Measurements from ENCODE around the gene TSACC. TPM values are rescaled to one million over a fixed set of nuclear protein-coding genes. Genes with fewer than 3 reads are reported as not detected.

The TSACC gene
- total and polyA plus RNA-seq, 9 of the 15 experiments (the other 6 are each of a cell fraction or from before 2014, with no cell fraction given), result 0.45 to 7.4 (median 2.6) TPM

- peak; percentile 93 for TF ChIP-seq REST (IDR thresholded peaks at IDR 0.05; ENCODE audit: borderline replicate concordance)
- TF ChIP-seq REST (CRISPR knock-in tag; IDR thresholded peaks at IDR 0.05; ENCODE audit: low read depth), result no peak
- 0 out of 2 replicates have a peak, but pooled peaks have one; percentile 44 for TF ChIP-seq XRCC5 (IDR thresholded peaks at IDR 0.05; ENCODE audit: low read depth, low read length)
- TF ChIP-seq STAT6 (CRISPR knock-in tag; IDR thresholded peaks at IDR 0.05), result no peak
- no peak for TF ChIP-seq EWSR1 (IDR thresholded peaks at IDR 0.05; ENCODE audit: borderline replicate concordance, low read depth, partially characterized antibody)
- no peak for TF ChIP-seq NR2F6 (CRISPR knock-in tag; IDR thresholded peaks at IDR 0.05)
- peak; percentile 47; the same call in 1 of the 2 replicates for TF ChIP-seq VEZF1 (CRISPR knock-in tag; IDR thresholded peaks at IDR 0.05)
- TF ChIP-seq MAZ (CRISPR knock-in tag; conservative IDR thresholded peaks at IDR 0.05 in 1 of 2, IDR thresholded peaks at IDR 0.05 in 1 of 2), result 0 out of 4 replicates have a peak, but pooled peaks have one; percentile 25 to 29
- TF ChIP-seq ZNF707 (CRISPR knock-in tag; conservative IDR thresholded peaks at IDR 0.05), result no peak
- TF ChIP-seq NFRKB (IDR thresholded peaks at IDR 0.05; ENCODE audit: low read depth), result no peak
- no peak for TF ChIP-seq PCBP2 (IDR thresholded peaks at IDR 0.05; ENCODE audit: low read depth, low read length, poor library complexity, severe bottlenecking)
- TF ChIP-seq PHF8 (IDR thresholded peaks at IDR 0.05; ENCODE audit: borderline replicate concordance, low read length), result no peak
- no peak for TF ChIP-seq JUND (IDR thresholded peaks at IDR 0.05; ENCODE audit: borderline replicate concordance, low read depth, low read length)
- TF ChIP-seq JUND (tag; IDR thresholded peaks at IDR 0.05; ENCODE audit: borderline replicate concordance, low read depth, low read length), result no peak
- peak; percentile 96 to 99 for TF ChIP-seq RAD21 (CRISPR knock-in tag; conservative IDR thresholded peaks at IDR 0.05 in 1 of 2, IDR thresholded peaks at IDR 0.05 in 1 of 2)
Observed at GRCh38 chr1:156385534-156386031, 47.3 kb downstream of the TSACC start (continued).

All from K562 (cell line).